GM18502 (cell line): ENCODE results near the gene IL1R2.

Experiments used
- ATAC-seq: cut with Tn5 transposase; IDR thresholded peaks from one replicate; pipeline ENCODE4 v1.9.1; 2021; ENCODE audit warnings: mild to moderate bottlenecking; ENCODE audit not compliant: unreplicated experiment, poor library complexity

IL1R2 gene

DNA sequence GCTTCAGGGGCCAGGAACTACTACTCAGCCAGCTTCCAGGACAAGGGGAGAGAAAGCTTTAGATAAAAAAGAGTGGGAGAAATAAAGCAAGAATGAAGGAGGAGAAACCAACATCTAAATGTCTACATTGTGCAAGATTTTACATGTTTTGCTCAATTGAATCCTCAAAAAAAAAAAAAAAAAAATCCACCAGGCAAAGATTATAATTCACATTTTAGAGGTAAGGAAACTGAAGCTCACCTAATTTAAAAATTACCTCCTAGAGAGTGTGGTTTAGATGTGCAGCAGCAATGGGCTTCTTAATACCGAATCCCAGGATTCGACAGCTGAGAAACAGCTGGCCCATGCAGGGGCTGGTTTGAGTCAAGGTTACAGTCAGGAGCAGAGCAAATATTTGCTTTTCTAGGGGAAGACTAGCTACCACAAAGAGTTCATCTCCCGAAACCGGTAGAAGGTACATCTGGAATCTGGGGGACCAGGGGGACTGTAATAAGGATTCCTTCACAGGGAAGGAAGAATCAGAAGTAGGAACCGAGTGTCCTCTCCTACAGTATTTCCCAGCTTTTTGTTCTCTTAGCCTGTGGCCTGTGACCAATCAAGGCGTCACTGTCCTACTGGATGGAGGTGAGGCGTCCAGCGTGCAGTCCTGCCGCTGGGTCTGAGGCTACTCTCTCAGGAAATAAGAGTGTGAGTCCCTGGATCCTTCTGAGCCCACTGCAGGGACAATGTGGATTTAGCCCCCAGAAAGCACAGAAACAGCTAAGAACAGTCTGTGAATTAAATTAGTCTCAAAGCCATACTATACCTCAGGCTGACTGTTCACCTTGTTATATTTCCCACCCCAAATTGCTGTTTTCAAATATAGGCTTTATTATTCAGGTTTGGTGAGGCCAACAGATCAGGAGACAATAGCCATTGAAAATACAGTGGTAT lies 42.3 kb downstream of the IL1R2 start:
- no peak for ATAC-seq

DNA sequence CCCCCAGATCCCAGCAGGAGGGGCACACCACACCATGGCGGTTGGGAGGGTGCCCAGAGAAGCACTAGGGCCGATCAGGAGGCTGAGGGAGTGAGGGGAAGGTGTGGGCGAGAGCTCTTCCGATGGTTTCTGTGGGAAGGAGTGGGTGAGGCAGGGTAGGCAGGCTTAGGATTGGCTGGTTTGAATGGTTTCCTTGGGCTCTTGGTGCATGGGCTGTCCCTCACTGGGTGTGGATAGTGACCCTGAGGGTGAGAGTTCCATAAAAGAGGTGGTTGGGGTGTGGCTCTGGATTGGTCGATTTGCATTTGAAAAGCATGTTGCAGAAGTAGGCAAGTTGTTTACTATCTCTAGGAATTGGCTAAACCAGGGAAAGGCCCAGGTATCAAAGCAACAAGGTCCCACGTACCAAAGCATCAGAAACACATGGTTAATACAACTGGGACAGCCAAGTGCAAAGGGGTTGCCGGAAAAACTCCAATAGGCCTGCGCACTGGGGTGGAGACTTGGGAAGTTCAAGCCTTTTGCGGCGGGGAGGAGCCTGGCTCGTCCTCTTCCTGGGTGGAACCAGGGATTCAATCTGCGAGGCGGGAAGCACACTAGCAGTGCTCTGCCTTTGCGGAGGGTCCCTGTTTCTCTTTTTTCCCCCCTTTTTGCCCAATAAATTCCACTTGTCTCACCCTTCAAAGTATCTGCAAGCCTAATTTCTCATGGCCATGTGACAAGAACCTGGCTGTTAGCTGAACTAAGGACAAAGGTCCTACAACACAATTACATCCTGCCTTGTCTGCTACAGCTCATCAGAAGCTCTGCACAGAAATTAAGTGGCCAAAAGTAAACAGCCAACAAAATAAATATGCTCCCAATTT lies 43.2 kb downstream of the IL1R2 start:
- ATAC-seq: no peak

DNA sequence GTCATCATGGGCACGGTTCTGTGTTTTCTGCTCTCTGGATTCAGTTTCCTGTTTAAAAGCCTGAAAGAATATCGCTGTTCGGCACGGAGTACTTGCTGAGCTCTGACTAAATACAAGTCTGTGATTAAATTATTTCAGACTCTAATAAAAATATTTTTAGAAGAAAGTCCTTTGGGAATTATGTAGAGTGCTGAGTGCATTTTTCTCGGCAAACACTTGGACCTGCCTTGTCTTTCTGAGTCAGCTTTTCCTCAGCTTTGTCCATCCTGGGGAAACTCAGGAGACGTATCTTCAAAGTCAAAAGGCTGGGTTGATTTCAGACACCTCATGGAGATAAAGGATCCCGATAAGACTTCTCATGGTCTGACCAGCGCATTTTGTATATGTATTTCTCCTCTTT lies 45.9 kb downstream of the IL1R2 start:
- no peak for ATAC-seq

DNA sequence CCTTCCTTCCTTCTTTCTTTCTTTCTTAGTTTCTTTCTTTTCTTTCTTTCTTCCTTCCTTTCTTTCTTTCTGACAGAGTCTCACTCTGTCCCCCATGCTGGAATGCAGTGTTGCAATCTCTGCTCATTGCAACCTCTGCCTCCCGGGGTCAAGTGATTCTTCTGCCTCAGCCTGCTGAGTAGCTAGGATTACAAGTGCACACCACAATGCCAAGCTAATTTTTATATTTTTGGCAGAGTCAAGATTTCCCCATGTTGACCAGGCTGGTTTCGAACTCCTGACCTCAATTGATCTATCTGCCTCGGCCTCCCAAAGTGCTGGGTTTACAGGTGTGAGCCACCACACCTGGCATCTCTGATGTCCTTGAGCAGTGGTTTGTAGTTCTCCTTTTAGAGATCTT lies 48.5 kb downstream of the IL1R2 start:
- no peak for ATAC-seq

DNA sequence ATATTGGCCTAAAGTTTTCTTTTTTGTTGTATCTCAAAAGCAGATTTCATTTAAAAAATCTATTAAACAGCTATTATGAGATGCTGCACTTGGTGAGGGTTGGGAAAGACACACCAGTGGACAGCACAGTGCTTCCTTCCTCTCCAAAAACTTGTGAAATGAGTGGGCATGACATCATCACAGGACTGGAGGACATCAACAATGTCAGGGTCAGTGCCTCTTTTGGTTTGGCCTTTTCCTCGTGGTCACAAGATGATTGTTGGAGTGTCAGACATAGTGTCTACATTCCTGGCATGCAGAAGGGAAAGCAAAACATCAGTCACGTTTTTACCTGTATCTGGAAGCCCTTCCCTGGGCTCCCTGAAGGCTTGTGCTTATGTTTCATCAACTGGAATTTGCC lies 49.6 kb downstream of the IL1R2 start:
- no peak for ATAC-seq

DNA sequence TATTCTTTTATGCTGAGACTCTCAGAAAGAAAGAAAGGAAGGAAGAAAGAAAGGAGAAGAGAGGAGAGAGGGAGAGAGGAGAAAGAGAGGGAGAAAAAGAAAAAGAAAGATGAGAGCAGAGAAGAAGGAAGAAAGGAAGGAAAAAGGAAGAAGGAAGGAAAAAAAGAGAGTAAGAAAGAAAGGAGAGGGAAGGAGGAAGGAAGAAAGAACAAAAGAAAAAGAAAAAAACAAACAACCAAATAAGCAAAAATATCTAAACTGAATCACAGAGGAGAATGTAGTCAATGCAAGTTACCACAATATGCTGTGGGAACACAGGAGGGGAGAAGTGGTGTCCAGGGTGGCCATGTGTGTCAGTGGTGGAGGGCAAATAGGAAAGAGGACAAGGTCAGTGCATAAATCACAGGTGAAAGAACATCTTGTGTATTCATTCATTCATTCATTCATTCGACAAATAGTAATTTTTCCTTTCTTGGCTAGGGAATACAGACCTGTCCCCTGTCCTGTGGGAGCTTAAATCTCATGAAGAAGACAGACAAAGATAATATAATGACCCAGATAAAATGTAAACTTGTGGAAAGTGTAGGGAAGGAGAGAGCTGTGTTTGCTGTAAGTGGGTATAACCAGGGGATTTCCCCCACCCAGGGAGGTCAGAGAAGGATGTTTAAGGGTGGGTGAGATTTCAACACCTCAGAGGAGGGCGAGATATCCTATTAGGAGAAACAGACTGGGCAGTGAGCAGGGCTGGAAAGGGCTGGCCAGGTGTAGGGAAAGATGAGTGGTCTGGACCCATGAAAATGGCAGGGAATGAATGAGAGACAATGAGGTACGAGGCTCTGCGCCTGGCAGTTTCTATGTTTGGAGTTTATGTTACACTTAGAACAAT lies 50.7 kb downstream of the IL1R2 start:
- ATAC-seq: no peak

DNA sequence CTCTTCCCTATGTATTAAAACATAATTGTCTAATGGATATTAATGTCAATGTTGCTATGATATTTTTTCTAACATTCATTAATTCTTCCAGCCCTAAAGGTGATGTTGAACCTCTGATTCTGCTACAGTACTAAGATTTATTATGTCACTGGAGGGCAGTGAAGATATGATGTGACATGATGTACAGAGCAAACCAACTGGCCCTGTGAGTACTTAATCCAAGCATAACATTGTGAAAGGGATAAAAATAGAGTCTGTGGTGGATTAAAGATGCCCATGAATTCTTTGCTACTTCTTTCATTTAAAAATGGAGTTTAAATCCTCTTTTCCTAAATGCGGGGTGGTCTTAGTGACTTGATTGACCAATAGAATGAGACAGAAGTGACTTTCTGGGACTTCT lies 51.8 kb downstream of the IL1R2 start:
- no peak for ATAC-seq

DNA sequence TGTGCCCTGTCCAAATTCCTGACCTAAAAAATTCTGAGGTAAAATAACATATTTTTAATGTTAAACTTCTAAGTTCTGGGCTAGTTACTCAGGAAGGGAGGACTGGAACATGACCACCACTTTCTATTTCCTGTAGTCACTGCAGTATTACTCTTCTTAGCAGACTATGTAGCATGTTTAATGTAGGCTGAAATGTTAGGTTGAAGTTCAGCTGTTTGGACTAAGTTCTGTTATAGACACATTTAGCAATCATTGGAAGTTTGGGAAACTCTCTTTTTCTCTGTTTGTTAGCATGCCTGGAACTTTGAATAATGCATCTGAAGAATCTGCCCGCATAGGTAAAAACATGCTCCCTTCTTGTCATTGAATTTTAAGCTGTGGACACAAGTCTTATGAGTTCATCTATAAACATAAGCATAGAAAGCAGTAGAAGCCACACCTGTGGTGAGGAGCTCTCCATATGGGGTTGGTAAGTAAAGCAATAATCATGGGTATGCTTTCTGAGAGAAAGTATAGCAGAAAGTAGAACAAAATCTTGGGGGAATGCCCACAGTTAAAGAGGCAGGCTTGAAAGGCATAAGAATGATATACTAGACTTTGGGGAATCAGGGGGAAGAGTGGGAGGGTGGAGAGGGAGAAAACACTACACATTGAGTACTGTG lies 52.6 kb downstream of the IL1R2 start:
- no peak for ATAC-seq

DNA sequence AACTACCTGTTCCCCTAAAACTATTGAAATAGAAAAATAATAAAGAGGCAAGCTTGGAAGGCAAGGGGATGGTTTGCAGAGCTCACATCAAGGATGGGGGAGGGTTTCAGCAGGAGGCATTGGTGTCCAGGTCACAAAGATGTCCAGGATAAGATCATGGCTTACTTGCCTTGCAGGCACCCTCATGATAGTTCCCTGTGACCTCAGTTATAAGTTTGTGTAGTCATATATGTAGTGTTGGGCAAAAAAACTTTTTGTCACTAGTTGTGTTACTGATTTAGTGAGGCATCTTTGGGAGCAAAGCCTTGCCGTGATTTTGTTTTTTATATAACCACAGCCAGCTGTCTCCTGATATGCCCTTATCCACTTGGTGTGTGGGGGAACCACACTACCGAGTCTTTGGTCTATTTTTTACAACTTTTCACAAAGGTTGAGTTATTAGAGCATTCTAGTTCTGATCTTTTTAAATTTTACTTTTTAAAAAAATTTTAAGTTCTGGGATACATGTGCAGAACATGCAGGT lies 53.3 kb downstream of the IL1R2 start:
- no peak for ATAC-seq

DNA sequence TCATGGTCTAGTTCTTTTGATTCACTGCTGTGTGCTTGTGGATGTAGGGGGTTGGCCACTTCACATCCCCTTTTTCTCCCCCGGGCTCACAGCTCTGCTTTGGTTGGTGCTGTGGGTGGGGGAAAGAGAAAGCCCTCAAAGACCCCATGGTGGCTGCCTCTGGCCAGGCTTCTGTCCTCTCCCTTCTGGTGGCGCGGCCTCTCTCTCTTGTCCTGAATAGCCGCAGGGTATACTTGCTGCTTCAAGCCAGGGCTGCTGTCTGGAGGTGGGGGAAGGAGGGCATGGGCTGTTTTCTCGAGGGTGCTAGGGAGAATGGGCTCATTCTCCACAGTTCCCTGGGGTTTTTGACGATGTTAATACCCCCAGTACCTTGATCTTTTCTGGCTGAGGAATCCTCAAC lies 53.9 kb downstream of the IL1R2 start:
- no peak for ATAC-seq

DNA sequence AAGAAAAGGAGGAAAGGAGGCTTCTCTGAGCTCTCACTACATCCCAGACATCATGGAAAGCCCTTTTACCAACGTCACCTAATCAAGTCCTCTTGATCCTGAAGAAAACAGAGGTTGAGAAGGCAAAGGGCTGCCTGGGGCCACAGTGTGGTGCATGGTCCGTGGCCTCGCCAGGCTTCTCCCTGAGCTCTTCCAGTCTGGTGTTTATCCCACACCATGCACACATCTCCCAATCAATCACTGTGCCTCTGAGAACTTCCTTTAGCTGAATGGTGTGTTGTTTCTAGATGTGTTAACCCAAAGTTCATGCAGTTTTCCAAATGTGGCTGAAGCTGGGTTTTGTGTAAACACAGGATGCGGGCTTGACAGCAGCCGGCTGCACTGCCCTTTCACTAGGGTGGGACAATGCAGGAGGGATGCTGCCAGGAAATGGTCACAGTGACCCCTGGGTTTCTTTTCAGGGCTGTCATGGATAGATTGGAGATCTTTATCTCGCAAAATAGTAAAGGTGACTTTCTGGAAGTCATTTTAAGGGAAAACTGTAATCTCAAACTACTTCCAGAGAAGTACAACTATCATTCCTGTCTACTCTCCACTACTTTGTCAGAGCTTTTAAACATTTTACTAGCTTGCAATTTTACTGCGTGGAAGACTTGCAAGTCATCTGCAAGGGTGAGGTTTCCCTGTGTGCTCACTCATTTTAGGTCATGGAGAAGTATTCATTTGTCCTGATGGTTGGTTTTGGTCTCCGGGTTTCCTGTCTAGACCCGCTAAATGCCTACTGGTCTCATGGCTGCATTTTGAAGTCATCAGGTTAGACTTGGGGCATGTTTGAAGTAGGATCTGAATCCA lies 54.6 kb downstream of the IL1R2 start:
- no peak for ATAC-seq

DNA sequence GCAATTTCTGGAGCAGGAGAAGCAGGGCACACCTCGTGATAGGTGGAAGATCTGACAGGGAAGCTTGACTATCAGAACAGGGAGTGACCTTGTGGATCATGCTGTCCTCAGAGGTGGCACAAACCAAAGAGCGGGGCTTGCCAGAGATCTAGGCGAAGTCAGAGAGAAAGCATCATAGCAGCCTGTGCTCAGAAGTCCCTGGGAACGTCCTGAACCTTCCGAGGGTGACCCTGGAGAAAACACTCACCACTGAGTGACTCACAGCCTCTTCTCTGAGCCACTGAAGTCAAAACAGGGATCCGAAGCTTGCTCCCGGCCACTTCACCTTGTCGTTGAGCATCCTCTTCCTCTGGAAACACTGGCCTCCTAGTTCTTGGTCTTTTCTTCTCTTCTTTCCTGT lies 56.7 kb downstream of the IL1R2 start:
- ATAC-seq: no peak

DNA sequence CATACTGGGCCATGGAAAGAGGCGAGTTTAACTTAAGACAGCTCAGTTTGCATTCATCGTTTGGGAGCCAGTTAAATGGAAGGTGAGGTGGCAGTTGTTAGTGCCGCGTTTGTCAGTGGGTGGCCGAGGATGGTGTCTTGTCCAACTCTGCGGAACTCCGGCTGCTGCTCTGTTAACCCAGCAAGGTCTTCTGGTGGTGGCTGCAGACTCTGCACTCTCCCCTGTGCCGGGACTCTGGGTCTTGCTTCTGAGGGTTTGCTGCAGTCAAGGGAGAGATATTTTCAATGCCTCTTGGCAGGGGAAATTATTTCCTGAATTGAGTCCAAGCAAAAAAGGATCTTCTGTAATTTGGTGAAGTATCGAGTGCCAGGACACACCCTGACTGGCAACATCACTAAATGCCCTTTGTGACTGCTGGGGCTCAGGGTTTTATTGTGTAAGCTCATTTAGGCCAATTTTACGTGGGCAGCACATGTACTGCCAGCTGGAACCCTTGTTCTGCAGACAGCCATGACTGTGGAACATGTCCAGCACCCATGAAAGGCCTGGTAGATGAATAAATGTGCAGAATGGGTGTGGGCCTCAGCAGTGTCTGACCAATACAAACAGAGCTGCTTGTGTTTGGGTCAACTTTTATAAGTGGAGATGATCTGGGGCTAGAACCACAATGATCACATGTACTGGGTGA lies 58.1 kb downstream of the IL1R2 start:
- no peak for ATAC-seq

DNA sequence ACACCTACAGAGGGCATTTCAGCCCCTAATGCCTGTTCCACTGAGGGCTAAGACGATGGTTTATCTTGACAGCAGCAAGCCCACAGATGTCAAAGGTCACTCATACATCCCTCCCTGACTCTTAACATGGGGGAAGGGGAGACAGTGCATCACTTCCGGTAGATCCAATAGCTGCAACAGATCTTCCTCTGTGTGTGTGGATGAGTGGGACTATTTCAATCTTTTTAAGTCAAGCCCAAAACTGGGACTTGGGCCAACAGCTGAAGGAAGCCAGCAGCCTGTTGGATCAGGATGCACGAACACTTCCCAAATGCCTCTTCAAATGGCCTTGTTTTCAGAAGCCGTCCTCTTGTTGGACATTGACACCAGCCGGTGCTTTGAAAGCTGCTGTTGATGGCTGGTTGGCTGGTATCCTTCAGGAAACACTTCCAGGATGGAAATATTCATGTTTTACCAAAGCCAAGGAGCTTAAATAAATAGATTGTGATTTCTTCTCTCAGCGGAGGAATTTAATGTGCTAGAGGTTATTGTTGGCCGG lies 59.2 kb downstream of the IL1R2 start:
- ATAC-seq: no peak

DNA sequence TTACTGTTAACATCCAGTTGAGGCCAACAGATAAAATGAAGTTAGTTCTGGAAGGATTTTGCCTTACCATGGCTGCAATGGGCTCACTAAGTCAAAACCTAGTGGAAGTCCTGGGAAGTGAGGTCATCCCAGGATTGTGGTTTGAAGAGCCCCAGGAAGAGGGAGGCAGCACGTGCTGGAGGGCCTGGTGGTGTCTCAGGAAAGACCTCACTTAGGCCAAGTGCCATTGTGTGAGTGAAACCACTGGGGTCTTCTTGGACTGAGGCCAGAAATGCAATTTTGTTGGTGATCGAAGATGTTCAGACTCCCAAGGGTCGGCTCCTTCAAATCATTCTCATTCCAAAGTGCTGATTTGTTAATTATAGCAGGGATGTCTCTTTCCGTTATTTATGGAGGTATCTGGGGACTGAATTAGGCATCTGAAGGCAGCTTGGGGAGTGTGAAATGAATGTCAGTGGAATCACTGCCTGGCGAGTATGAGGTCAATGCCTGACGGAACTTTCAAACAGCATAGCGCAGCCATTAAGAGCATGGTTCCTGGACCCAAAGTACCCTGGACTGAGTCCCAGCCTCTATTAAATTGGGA lies 60.0 kb downstream of the IL1R2 start:
- no peak for ATAC-seq

DNA sequence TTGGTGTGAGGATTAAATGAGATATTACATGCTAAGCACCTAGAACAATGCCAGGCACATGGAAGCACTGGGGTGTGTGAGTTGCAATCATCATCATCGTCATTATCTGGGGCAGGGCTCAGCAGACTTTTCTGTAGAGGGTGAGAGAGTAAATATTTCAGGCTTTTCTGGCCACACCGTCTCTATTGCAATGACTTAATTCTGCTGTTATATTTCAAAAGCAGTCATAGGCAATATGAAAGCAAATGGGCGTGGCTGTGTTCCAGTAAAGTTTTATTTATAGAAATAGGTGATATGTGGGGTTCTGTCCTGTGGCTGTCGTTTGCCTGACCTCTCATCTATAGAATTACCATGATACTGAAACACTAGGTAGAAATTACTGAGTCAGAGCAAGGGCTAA lies 60.6 kb downstream of the IL1R2 start:
- no peak for ATAC-seq

DNA sequence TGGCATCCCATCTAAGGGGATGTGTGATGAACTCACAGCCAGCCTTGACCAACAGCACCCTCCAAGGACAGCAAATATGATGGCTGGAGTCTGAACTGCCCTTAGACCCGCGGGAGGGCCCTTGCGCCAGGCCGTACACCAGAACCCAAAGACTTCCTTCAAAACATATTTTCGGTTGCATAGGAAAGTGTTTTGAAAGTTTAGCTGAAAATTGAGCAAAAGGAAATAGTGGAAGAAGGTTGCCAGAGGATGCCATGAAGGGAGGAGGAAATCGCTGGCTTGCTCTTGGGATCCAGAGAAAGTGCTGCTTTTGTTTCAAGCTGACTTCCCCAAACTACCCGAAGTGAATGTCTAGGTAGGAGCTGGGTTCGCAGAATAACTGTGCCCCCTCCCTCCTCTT lies 61.3 kb downstream of the IL1R2 start:
- ATAC-seq: no peak
